Activated CD8-positive, alpha-beta memory T cell treated with anti-CD3 and anti-CD28 coated beads, Interleukin-2, amount 50 U/mL, for 4 hours (primary cell): ENCODE results near the gene DDX1.
"Not testable (repeated sequence)": the region's sequence is repeated elsewhere in the genome, so short reads cannot be mapped to it uniquely, and the experiment has no call there.

Experiments
- DNase-seq: peaks from one replicate; pipeline ENCODE4 v3.0.0-alpha.2; 2020

The DDX1 gene

DNA sequence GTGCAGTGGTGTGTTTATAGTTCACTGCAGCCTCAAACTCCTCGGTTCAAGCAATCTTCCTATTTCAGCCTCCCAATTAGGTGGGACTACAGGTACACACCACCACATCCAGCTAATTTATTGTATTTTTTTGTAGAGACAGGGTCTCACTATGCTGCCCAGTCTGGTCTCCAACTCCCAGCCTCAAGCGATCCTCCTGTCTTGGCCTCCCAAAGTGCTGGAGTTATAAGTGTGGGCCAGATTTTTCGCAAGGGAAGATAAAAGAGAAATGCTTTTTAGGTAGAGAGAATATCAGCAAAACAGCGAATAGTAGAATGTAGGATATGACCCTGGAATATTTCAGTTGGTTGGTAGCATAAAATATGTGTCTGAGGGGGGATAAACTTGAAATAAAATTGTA lies 4.3 kb downstream of the DDX1 start:
- no peak for DNase-seq

DNA sequence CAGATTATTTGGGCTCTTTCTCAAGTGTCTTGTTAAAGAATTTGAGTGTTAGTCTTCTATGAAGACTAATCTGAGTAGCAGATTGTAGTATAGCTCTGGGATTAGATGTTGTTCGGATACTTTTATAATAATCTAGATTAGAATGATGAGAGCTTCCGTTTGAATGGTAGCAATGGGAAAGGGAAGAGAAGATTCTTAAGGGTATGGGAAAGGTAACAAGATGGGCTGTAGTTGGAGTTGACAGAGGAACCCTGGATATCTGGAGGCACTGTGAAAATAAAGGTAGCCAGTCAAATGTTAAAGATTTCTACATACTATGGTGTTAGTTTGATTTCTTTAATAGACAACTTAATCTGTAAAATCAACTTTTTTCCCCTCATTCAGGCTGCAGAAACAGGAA lies 4.7 kb downstream of the DDX1 start:
- no peak for DNase-seq

DNA sequence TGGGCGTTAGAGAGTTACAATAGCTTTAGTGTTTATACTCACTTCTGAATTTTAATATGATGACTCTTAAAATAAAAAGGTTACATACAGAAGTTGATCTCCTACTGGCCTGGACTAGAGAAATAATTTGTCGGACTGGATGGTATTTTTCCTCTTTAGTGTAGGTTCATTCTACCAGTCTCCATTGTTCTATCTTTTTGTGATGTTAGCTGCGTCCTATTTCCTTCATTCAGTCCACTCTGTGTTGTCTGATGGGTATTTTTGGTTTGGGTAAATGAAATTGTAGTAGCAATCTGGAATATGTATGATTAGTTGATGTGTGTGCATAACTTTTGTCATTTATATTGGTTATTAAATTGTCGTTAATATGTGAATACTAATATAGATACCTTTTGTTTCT lies 5.3 kb downstream of the DDX1 start:
- DNase-seq = no peak

DNA sequence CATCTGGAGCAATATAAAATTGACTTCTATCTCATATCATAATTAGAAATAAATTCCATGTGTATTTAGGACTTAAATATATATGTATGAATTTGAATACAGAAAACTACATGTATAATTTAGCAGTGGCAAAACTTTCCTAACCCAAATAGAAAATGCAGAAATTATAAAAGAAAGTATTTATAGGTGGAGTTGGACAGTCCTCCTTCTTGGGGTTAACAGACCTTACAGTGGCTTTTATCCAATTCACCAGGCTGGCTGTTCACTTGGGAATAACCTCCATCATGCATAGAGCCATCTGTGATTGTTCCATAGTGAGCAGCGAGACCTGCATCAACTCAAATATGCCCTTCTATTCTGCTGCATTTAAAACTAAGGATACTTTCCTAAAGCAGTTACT lies 8.3 kb downstream of the DDX1 start:
- no peak for DNase-seq

DNA sequence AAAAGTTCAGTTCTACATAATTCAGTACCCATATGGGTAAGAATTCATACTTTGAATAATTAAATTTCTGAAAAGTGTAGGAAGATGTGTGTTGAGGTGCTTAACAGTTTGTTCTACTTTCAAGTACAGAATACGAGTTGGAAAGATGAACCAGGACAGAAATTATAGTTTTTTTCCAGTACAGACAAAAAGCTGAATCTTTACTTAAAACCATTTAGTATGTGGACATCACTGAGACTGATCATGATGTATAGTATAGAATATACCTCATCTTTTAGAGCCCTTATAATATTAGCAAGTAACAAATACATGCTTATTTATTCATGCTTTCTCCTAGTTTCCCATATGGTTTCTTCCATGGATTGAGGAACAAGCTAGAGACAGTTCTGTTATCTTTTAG lies 10.0 kb downstream of the DDX1 start:
- DNase-seq = no peak

DNA sequence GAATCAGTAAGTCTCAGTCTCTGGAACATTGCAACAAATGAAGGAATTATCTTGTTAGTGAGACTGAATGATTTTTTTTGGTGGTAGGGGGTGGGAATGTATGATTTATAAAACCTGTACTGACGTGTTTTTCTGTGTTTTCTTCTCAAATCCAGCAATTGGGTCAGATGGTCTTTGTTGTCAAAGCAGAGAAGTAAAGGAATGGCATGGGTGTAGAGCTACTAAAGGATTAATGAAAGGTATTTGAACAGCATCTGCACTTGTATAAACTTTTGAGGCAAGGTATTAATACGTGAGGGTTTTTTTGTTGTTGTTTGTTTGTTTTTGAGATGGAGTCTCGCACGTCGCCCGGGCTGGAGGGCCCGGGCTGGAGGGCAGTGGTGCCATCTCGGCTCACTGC lies 10.7 kb downstream of the DDX1 start:
- DNase-seq = no peak

DNA sequence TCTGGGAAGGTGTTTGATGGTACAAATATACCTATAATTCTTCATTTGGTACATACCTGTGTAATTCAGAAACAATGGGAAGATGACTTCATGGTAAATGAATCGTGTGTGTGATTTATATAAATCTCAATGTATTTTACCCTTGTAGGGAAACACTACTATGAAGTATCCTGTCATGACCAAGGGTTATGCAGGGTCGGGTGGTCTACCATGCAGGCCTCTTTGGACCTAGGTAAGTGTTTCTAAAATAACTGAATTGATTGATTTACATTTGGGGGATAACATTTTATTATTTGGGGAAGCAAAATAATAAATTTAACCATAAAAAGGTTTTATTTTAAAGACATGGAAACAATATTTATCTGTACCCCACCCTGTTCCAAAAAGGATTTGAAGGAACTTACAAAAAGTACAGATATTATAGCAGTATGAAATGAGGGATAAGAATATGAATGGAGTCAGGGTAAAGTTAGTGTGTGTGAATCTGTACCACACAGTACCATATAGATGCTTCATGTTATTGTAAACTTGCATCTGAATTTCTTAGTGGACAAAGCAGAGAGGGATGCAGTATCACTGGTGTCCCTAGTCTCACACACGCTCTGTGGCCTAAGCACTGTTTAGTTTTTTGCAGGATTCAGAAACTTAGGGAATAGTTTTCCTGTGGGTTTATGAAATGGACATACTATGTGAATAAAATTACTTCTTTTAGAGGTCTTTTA lies 11.5 kb downstream of the DDX1 start:
- DNase-seq = no peak

DNA sequence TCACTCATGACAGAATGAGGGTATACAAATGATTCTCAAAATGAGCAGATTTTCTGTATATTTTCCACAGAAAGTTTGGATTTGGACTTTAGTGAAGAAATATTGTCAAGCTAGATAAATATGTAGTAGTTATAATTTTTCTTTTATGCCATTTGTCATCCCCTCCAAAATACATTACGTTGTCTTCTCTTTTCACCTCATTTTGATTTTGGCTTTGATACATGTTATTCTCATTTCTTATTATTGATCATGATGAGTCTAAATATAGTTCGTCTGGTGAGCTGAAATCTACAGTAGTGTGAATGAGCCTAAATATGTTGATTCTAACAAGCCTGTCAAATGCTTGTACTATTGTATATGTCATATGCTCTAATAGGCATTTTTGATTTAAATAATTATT lies 12.3 kb downstream of the DDX1 start:
- DNase-seq = no peak

DNA sequence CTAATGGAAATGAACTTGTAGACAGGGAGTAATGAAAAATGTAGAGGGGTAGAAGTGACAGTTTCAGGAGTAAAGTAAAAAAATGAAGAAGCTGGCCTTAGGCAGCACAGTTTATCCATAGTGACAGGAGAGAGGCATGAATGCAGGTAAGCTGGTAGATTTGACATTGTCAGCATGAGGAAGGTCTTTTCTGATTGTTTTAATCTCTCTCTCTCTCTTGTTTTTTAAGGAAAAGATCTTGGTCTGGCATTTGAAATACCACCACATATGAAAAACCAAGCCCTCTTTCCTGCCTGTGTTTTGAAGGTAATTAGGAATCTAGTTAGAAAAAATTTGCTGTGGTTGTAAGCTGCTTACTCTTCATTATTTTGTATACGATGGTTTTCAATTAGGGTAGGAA lies 14.1 kb downstream of the DDX1 start:
- no peak for DNase-seq

DNA sequence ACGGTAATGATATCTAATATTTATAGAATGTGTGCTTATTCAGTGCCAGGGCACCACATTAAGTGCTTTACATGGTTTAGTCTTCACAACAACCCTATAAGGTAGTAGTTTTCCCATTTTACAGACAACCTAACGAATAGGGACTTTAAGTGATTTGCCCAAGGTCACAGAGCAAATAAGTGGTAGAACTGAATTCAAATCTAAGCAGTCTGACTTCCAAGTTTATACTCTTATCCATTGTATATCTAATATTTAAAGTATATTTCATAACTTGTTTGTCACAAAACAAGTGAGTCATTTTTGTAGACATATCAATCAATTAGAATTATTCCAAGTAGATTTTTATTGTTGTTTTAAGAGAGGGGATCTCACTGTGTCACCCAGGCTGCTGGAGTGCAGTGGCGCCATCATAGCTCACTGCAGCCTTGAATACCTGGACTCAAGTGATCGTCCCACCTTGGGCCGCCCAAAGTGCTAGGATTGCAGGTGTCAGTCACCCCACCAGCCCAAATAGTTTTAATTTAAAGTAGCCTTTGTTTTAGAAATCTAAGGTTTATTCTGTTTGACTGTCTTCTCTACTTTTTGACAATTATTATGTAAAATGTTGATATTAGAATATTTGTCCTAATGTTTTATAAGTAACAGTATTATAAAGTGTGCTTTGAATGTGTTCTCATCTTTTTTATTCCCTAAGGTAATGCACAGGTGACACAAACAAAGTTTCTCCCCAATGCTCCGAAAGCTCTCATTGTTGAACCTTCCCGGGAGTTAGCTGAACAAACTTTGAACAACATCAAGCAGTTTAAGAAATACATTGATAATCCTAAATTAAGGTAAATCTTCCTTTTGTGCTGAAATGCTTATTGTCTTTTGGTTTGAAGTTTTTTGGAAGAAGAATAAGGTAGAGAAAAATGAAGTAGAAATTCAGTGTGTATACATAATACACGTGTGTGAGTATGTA lies 15.1 kb downstream of the DDX1 start:
- DNase-seq = no peak

DNA sequence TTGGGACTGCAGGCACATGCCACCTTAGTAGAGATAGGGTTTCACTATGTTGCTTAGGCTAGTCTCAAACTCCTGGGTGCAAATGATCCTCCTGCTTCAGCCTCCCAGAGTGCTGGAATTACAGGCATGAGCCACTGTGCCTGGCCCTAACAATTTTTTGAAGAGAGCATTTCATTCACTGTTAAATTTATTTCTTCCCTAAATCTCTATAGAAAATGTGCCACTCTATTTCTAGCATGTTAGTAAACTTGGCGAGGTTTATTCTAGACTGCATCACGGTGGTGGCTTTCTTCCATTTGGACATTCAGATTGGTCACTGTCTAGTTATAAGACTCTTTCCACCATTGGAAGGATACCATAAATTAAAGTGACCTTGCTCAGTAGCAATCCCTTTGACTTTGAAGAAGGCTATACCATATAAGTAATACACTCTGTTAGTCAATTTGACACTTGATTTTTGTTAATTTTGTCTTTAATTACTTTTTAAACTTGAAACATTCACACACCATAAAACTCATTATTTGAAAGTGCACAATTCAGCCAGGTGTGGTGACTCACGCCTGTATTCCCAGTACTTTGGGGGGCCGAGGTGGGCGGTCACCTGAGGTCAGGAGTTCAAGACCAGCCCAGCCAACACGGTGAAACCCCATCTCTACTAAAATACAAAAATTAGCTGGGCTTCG lies 16.2 kb downstream of the DDX1 start:
- no peak for DNase-seq

DNA sequence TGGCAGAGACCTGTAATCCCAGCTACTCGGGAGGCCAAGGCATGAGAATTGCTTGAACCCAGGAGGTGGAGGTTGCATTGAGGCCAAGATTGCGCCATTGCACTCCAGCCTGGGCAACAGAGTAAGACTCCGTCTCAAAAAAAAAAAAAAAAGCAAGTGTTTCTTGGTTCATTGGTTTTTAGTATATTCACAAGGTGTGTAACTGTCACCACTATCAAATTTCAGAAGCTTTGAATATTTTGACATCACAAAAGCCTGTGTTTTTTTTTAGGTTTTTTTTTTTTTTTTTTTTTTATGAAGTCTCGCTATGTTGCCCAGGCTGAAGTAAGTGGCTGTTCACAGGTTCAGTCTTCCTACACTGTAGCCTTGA lies 16.7 kb downstream of the DDX1 start:
- DNase-seq = no peak

DNA sequence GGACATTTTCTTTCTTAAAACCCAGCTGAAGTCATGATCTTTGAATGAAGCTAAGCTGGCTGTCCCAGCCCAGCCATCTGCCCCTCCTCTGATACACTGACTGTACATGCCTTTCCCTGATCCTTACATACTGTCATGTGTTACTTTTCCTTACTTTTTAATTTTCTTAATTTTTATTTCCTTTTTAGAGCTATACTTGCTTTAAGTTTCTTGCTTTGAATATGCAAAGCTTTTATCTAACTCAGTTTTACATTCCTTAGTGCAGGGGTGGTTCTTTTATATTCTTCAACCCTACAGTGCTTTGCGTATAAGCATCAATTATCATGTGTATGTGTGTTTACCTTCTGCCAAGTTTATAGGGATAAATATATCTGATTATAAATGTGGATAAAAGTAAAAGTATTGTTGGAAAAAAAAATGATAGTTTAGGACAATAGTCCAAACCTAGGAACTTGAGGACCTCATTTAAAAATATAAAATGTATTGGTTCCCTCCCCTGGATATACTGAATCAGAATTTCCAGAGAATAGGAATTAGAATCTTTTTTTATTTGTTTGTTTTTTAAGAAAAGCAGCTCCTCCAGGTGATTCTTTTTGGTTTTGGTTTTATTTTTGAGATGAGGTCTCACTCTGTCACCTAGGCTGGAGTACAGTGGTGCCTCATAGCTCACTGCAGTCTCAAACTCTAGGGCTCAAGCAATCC lies 17.8 kb downstream of the DDX1 start:
- DNase-seq = no peak

DNA sequence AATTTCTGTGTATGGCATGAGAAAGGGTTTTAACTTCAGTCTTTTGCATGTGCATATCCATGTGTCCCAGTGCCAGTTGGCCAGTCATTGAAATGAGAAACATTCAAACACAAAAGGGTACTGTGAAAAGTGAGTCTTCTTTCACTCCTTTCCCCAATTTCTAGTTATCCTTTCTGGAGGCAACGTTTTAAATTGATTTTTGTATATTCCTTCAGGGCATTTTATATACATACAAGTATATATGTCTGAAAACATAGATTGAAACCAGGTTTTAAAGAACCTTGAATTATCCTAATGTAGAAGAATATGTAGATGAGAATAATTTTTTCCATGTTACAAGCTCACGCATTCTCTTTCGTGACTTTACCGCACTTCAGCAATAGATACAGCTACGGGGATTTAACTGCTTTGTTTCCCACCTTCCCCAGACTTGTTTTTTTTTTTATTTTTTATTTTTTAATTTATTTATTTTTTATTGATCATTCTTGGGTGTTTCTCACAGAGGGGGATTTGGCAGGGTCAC lies 18.8 kb downstream of the DDX1 start:
- DNase-seq = no peak

DNA sequence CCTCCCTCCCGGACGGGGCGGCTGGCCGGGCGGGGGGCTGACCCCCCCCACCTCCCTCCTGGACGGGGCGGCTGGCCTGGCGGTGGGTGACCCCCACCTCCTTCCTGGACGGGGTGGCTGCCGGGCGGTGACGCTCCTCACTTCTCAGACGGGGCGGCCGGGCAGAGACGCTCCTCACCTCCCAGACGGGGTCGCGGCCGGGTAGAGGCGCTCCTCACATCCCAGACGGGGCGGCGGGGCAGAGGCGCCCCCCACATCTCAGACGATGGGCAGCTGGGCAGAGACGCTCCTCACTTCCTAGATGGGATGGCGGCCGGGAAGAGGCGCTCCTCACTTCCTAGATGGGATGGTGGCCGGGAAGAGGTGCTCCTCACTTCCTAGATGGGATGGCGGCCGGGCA lies 20.4 kb downstream of the DDX1 start:
- DNase-seq = not testable (repeated sequence)

DNA sequence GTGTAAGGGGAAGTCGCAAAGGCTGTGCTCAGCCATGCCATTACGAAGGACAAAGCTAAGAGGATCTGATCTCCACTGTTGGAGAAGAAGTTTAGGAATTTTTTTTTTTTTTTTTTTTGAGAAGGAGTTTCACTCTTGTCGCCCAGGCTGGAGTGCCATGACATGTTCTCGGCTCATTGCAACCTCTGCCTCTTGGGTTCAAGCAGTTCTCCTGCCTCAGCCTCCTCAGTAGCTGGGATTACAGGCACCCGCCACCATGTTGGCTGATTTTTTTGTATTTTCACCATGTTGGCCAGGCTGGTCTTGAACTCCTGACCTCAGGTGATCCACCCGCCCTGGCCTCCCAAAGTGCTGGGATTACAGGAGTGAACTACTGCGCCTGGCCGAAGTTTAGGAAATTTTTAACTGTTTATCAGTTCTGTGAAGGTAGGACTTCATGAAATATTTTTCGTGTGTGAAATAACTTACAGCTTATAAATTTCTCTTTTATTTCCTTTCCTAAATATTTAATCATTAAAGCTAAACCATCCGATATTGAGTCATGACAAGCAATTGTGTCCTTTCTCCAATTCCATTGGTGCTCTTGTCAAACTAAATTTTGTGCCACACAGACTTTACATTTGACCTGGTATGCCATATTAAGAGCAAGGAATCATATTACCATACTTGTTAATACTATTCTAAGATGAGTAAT lies 22.2 kb downstream of the DDX1 start:
- no peak for DNase-seq

DNA sequence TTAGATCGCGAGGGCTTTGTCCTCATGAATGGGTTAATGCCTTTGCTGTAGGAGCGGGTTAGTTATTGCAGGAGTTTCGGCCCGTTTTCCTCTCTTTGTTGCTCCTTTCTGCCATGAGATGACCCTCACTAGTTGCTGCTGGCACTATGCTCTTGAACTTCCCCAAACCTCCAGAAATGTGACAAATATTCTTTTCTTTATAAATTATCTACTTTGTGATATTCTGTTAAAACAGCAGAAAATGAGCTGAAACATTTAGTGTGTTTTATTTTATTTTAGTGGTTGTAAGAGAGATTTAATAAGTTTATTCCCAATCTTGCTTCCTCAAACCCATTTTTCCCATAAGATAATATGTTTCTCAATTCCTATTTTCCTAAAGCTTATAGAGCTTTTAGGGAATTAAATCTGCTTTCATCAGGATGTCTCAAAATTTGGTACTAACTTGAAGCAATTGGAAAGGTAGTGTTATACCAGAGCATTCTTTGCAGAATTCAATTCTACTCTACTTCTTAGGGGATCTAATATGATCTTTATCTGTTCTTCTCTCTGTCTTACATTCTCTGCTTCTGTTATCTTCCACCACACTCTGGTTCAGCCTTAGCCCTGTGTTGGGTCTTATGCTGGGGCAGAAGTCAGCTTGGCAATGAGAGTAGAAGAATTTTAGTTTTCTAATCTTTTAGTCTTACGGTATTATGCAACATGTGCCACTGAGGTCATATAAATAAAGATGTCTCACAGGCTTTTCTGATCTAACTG lies 23.1 kb downstream of the DDX1 start:
- no peak for DNase-seq

DNA sequence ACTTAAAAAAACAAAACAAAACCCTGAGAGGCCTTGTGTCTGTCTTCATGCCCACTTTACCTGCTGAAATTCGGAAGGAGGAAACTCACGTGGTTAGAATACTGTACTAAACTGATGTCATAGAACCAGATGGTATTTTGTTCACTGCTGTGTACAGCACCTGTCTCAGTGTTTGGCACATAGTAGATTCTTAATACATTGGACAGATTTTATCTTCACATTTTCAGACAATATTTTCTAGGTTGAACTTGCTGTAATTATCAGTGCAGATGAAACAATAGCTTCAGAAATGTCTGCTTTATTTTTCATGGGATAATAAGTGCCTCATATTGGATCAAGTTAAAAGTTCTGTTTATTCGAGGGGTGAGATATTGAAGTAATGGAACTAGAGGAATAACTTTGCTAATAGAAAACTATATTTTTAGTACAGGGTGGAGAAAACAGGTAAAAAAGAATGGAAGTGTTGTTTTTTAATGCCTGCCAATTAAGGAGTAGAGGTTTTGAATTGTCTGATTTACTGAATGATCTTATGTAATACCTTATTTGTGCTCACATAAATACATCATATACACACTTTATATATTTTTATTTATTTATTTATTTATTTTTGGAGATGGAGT lies 23.7 kb downstream of the DDX1 start:
- no peak for DNase-seq

DNA sequence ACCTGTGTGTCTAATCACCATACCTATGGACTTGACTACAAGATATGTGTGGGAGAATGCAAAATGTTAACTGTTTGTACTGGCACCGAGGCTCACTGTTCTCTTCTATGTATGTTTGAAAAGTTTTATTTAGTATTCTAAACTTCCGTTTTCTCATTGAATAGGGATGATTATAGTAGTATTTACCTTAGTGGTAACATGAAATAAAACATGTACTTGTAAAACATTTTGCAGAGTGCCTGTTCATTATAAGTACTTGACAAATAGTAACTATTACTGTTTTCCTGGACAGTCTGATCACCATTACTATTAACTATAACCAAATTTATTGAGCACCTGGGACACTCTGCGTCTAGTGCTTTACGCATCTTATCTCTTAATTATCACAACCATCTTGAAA lies 24.8 kb downstream of the DDX1 start:
- DNase-seq = no peak

DNA sequence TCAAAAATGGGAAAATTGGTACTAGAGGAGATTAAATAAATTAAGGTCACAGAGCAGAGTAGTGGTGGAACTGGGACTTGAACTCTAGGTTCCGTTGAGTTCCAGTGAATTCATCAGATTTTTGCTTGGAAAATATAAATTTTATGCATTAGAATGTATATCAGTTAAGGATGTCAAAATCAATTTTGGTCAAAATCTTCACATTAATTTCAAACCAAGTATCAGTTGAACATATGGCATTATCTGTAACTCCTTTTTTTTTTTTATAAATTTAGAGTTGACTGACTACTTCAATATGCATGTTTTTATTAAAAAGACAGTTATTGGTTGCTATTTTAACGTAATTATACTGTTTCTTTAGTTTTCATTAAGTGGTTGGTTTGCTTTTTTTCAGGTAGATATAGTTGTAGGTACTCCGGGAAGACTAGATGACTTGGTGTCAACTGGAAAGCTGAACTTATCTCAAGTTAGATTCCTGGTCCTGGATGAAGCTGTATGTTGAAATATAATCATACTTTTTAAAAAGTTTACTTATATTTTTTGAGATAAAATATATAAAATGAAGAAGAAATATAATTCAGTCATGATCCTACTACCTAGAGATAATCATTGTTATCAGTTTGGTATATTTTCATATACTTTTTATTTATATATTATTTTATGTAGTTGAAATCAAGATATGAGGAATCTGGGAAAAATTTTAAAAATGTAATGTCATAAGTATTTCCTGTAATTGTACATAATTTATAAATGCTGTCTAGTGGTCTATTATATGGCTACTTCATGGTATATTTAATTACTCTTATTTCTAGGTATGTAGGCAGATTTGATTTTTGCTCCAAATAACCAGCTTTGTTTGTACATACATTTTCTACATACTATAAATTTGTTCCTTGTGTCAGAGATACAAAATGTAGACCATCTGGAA lies 25.4 kb downstream of the DDX1 start:
- DNase-seq = no peak
